ENCODE results near the gene NGB.

DNA sequence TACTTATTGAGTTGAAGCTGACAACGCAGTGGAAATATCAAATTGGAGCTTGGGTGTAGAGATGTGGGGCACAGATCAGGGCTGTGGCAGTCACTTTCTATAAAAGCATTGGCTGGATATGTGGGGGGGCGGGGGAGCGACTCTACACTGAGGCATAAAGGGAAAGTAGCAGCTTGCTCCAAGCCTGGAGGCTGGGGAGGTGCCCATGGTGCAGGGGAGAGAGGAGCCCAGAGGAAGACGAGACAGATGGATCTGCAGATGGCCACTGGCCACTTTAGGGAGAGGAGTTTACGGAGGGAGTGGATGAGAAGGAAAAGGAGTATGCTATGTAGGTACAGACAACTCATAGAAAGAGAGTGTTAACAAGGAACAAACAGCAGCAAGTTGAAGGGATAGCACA, 13.5 kb upstream of the NGB start:
- TF ChIP-seq, protein P1, sequence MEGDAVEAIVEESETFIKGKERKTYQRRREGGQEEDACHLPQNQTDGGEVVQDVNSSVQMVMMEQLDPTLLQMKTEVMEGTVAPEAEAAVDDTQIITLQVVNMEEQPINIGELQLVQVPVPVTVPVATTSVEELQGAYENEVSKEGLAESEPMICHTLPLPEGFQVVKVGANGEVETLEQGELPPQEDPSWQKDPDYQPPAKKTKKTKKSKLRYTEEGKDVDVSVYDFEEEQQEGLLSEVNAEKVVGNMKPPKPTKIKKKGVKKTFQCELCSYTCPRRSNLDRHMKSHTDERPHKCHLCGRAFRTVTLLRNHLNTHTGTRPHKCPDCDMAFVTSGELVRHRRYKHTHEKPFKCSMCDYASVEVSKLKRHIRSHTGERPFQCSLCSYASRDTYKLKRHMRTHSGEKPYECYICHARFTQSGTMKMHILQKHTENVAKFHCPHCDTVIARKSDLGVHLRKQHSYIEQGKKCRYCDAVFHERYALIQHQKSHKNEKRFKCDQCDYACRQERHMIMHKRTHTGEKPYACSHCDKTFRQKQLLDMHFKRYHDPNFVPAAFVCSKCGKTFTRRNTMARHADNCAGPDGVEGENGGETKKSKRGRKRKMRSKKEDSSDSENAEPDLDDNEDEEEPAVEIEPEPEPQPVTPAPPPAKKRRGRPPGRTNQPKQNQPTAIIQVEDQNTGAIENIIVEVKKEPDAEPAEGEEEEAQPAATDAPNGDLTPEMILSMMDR (IDR thresholded peaks at IDR 0.05) = no peak
- no peak for TF ChIP-seq EP300 (IDR thresholded peaks at IDR 0.05)

All from ovary (tissue), 3 donors.